Measurements from ENCODE around the gene CDH11.

CDH11 gene

GRCh38 chr16:65068151-65068740 is 53.6 kb downstream of the CDH11 start:
- no peak for DNase-seq

GRCh38 chr16:65066651-65067050 is 55.2 kb downstream of the CDH11 start:
- no peak for DNase-seq

- no peak for DNase-seq
These were observed 56.8 kb downstream of the CDH11 start for GRCh38 chr16:65065031-65065430.

GRCh38 chr16:65064131-65064530 is 57.7 kb downstream of the CDH11 start:
- DNase-seq, result no peak

GRCh38 chr16:65062736-65063583 is 58.9 kb downstream of the CDH11 start:
- DNase-seq, result no peak

- DNase-seq, result no peak
These were observed 59.8 kb downstream of the CDH11 start for GRCh38 chr16:65061935-65062518.

GRCh38 chr16:65061263-65061662 is 60.6 kb downstream of the CDH11 start:
- no peak for DNase-seq

GRCh38 chr16:65059406-65059980 is 62.4 kb downstream of the CDH11 start:
- DNase-seq, result no peak

- no peak for DNase-seq
These were observed 64.7 kb downstream of the CDH11 start for GRCh38 chr16:65057184-65057583.

- DNase-seq, result no peak
These were observed 67.4 kb downstream of the CDH11 start for GRCh38 chr16:65054457-65054856.

GRCh38 chr16:65049679-65050078 is 72.2 kb downstream of the CDH11 start:
- no peak for DNase-seq

- DNase-seq, result no peak
These were observed 75.9 kb downstream of the CDH11 start for GRCh38 chr16:65045961-65046360.

- DNase-seq, result no peak
These were observed 77.0 kb downstream of the CDH11 start for GRCh38 chr16:65044873-65045272.

- no peak for DNase-seq
These were observed 77.8 kb downstream of the CDH11 start for GRCh38 chr16:65044026-65044425.

GRCh38 chr16:65042438-65043365 is 79.2 kb downstream of the CDH11 start:
- DNase-seq, result no peak

- DNase-seq, result no peak
These were observed 80.2 kb downstream of the CDH11 start for GRCh38 chr16:65041667-65042066.

- DNase-seq, result no peak
These were observed 83.8 kb downstream of the CDH11 start for GRCh38 chr16:65038100-65038499.

GRCh38 chr16:65037556-65037955 is 84.3 kb downstream of the CDH11 start:
- DNase-seq, result no peak

- no peak for DNase-seq
These were observed 86.9 kb downstream of the CDH11 start for GRCh38 chr16:65034915-65035314.

- no peak for DNase-seq
These were observed 89.5 kb downstream of the CDH11 start for GRCh38 chr16:65032387-65032786.

- DNase-seq, result no peak
These were observed 97.1 kb downstream of the CDH11 start for GRCh38 chr16:65024767-65025178.

GRCh38 chr16:65023802-65024201 is 98.1 kb downstream of the CDH11 start:
- no peak for DNase-seq

Measured in activated effector memory CD4-positive, alpha-beta T cell treated with anti-CD3 and anti-CD28 coated beads, Interleukin-2, amount 50 U/mL, for 16 hours (primary cell).